Testis (tissue), 2 donors: ENCODE measurements around the gene NEMP2.

Experiments
- CTCF ChIP-seq, 3 experiments: fragments of 450-650 bp in 2 of 3; fragments of 200-600 bp in 1 of 3; sonication (generic) in 1 of 3; IDR thresholded peaks; one replicate each; pipeline ENCODE4 v1.5.1; 2016 to 2019; ENCODE audit warnings: antibody characterized with exemption in 3 of 3, mild to moderate bottlenecking in 2 of 3, moderate library complexity in 1 of 3
- POLR2A ChIP-seq: fragments of 450-650 bp; IDR thresholded peaks from one replicate; pipeline ENCODE4 v1.6.1; 2017; ENCODE audit warnings: antibody characterized with exemption, mild to moderate bottlenecking, moderate library complexity

- TF ChIP-seq CTCF (IDR thresholded peaks at IDR 0.05), result no peak
- no peak for TF ChIP-seq POLR2A
Measured at GRCh38 chr2:190467575-190468083, 66.9 kb downstream of the NEMP2 start.
